CD4-positive, alpha-beta T cell (primary cell): ENCODE data around the gene FNDC1. TPM values are rescaled to one million over a fixed set of nuclear protein-coding genes. Genes with fewer than 3 reads are reported as not detected.

Experiments used
- ATAC-seq: fragments of 200-7000 bp; cut with Tn5 transposase; one replicate; pipeline ENCODE4 v1.10.0; 2022; ENCODE audit warnings: mild to moderate bottlenecking; ENCODE audit not compliant: poor library complexity
- CTCF ChIA-PET: fragments of 350-600 bp; sonication (Branson Sonifier 250); formaldehyde crosslinking; loops from one replicate; lab custom pipeline; 2021; ENCODE audit warnings: antibody characterized with exemption, inconsistent platforms; lab: Charles Lee
- POLR2A ChIA-PET: fragments of 350-600 bp; sonication (Branson Sonifier 250); formaldehyde crosslinking; loops from one replicate; lab custom pipeline; 2021; ENCODE audit warnings: antibody characterized with exemption, inconsistent platforms; lab: Charles Lee
- DNase-seq, 14 experiments: peaks; one replicate each; pipeline ENCODE4 v3.0.0-alpha.2; 2013 to 2020; ENCODE audit warnings: mixed read lengths in 2 of 14
- H3K27ac ChIP-seq, 2 donors: one replicate each; pipeline versions ENCODE4 v1.5.1 to v1.7.0; 2013; ENCODE audit warnings: low read length in 2 of 2, low read depth in 1 of 2, mild to moderate bottlenecking in 1 of 2
- H3K27me3 ChIP-seq, 2 experiments: 1 replicate in 1 of 2; 2 replicates in 1 of 2; pipeline versions ENCODE4 v1.6.1 to v1.7.0; 2013; ENCODE audit warnings: low read length in 2 of 2, control low read depth in 1 of 2, mild to moderate bottlenecking in 1 of 2, moderate library complexity in 1 of 2; ENCODE audit not compliant: insufficient read depth in 2 of 2, control insufficient read depth in 1 of 2
- H3K36me3 ChIP-seq: one replicate; pipeline ENCODE4 v1.6.1; 2013; ENCODE audit warnings: low read length, control low read depth; ENCODE audit not compliant: insufficient read depth
- H3K4me1 ChIP-seq: one replicate; pipeline ENCODE4 v1.6.1; 2013; ENCODE audit warnings: low read length, control low read depth; ENCODE audit not compliant: insufficient read depth
- H3K4me3 ChIP-seq: one replicate; pipeline ENCODE4 v1.5.1; 2013; ENCODE audit warnings: mild to moderate bottlenecking, low read length, moderate library complexity
- H3K9me3 ChIP-seq, 2 experiments: 1 replicate in 1 of 2; 2 replicates in 1 of 2; pipeline versions ENCODE4 v1.6.1 to v1.7.0; 2013; ENCODE audit warnings: low read length in 2 of 2, mild to moderate bottlenecking in 2 of 2, control low read depth in 1 of 2, moderate library complexity in 1 of 2; ENCODE audit not compliant: control insufficient read depth in 1 of 2, insufficient read depth in 1 of 2
- H3K27ac Mint-ChIP-seq: one replicate; pipeline ENCODE4 v1.8.0; 2020; ENCODE audit warnings: mixed read lengths
- H3K27me3 Mint-ChIP-seq: one replicate; pipeline ENCODE4 v1.8.0; 2021; ENCODE audit warnings: mixed read lengths
- H3K36me3 Mint-ChIP-seq: one replicate; pipeline ENCODE4 v1.8.0; 2021; ENCODE audit warnings: low read depth, mixed read lengths
- H3K4me1 Mint-ChIP-seq: one replicate; pipeline ENCODE4 v1.8.0; 2021; ENCODE audit warnings: low read depth, mixed read lengths
- H3K4me3 Mint-ChIP-seq: one replicate; pipeline ENCODE4 v1.8.0; 2020; ENCODE audit warnings: mild to moderate bottlenecking, mixed read lengths
- H3K9me3 Mint-ChIP-seq: one replicate; pipeline ENCODE4 v1.8.0; 2020; ENCODE audit warnings: mixed read lengths
- intact Hi-C, 2 experiments: fragments of 100-400 bp; cut with DNase I in 1 of 2; cut with micrococcal nuclease in 1 of 2; formaldehyde crosslinking; loops; one replicate each; pipeline versions ENCODE4 v1.15.1 to v1.9.0; 2023 to 2025; cut with DNase I, micrococcal nuclease
- total RNA-seq, 174 experiments: library from RNA in 2 of 174; stranded (reverse) in 2 of 174; gene quantifications; one replicate each; pipeline ENCODE4 v1.2.3 and lab custom pipeline; 2021 to 2026
- TF ChIP-seq, protein P1 (sequence below): fragments of 200-600 bp; IDR thresholded peaks from one replicate; pipeline ENCODE4 v1.8.0; 2022; ENCODE audit warnings: antibody characterized with exemption, mild to moderate bottlenecking

Gene FNDC1
- total RNA-seq, 2 experiments from 2014 or later = not detected

DNA sequence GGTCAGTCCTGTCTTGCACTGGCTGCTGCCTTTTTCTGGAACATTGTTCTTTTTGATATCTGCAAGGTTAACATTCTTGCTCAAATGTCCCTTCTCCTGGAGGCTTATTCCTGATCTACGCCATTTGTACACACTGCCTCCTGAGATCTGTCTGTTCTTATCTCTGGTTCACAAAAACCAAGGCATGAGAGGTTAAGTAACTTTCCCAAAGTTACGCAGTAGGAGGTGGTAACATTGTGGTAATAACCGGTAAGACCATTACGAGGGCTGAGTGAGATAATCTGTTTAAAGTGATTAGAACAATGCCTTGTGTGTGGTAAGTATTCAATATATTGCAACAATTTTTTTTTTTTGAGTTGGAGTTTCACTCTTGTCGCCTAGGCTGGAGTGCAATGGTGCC, 132.1 kb downstream of the FNDC1 start:
- H3K9me3 ChIP-seq = peaks cover 0 to 3% of the 10 kb centered on the region in 2 experiments
- Mint-ChIP-seq H3K4me3 (no peak overlapping the region), H3K27ac (no peak overlapping the region), H3K4me1 (no peaks in the 10 kb centered on the region), H3K9me3 (no peaks in the 10 kb centered on the region), H3K36me3 (no peaks in the 10 kb centered on the region), H3K27me3 (peaks cover 56% of the 10 kb centered on the region)
- DNase-seq (no peak), ATAC-seq (no peak)
- H3K4me1 ChIP-seq = no peaks in the 10 kb centered on the region
- CTCF ChIA-PET = no interaction called here
- POLR2A ChIA-PET = no interaction called here
- TF ChIP-seq, protein P1, sequence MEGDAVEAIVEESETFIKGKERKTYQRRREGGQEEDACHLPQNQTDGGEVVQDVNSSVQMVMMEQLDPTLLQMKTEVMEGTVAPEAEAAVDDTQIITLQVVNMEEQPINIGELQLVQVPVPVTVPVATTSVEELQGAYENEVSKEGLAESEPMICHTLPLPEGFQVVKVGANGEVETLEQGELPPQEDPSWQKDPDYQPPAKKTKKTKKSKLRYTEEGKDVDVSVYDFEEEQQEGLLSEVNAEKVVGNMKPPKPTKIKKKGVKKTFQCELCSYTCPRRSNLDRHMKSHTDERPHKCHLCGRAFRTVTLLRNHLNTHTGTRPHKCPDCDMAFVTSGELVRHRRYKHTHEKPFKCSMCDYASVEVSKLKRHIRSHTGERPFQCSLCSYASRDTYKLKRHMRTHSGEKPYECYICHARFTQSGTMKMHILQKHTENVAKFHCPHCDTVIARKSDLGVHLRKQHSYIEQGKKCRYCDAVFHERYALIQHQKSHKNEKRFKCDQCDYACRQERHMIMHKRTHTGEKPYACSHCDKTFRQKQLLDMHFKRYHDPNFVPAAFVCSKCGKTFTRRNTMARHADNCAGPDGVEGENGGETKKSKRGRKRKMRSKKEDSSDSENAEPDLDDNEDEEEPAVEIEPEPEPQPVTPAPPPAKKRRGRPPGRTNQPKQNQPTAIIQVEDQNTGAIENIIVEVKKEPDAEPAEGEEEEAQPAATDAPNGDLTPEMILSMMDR = no peak
- no peak overlapping the region for H3K27ac ChIP-seq
- H3K27me3 ChIP-seq = peaks cover 7 to 10% of the 10 kb centered on the region in 2 experiments
- intact Hi-C loops = no loop called here
- no peak overlapping the region for H3K4me3 ChIP-seq
- no peaks in the 10 kb centered on the region for H3K36me3 ChIP-seq

DNA sequence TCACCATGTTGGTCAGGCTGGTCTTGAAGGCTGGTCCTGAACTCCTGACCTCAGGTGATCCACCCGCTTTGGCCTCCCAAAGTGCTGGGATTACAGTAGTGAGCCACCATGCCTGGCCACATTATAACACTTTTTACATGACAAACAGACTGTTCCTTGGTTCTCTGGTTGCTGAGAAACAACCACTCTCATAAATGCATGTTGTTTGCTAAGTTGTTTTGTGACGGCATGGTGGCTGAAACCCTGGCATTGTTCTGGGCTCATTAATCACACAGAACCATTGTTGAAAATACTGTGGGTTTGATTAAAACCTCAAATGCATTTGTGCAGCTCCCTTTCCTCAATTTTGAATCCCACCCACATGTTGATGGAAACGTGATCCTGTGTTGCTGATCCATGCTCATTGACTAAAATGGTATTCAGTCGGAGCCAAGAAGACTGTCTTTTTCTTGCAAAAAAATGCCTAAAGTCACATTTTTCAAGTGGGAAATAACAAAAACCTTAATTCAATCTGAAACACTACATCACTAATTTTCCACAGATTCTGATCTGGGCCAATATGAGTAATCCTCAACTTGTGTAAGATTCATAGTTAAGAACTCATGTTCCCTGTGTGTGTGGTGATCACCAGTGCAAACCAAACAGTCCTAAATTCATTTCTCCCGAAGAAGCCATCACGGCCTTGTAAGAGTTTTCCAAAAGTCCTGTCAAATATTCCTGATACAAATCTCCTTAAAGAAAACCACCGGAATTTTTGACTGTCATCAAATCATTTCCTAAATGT, 132.8 kb downstream of the FNDC1 start:
- no peaks in the 10 kb centered on the region for H3K4me1 ChIP-seq
- peaks cover 53% of the 10 kb centered on the region for H3K27me3 Mint-ChIP-seq
- H3K27ac Mint-ChIP-seq = no peak overlapping the region
- H3K9me3 Mint-ChIP-seq = no peaks in the 10 kb centered on the region
- H3K4me3 ChIP-seq = no peak overlapping the region
- no peaks in the 10 kb centered on the region for H3K36me3 Mint-ChIP-seq
- ATAC-seq (no peak), DNase-seq (no peak)
- peaks cover 0 to 3% of the 10 kb centered on the region in 2 experiments for H3K9me3 ChIP-seq
- ChIA-PET CTCF (no interaction called here), POLR2A (no interaction called here)
- TF ChIP-seq, protein P1 = no peak
- no peak overlapping the region for H3K27ac ChIP-seq
- no peaks in the 10 kb centered on the region for H3K4me1 Mint-ChIP-seq
- intact Hi-C loops = no loop called here
- H3K36me3 ChIP-seq = no peaks in the 10 kb centered on the region
- H3K27me3 ChIP-seq = peaks cover 4 to 6% of the 10 kb centered on the region in 2 experiments
- no peak overlapping the region for H3K4me3 Mint-ChIP-seq

DNA sequence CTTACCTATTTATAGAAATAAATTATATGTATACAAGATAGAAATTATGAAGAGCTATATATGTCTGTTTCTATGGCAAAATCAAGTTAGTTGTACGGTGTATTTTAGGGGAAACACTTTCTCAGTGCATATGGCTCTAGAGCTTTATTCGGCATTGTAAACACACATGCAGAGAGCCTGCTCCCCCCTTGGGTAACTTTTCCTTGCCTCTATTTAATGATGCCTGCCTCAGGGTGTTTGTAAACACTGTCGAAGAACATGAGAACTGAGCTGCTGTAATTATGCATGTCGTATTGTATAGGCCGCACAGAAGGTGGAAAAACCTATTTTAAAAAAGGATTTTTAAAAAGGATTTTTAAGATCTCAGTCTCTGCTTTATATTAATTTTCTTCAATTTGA, 133.4 kb downstream of the FNDC1 start:
- DNase-seq = no peak

More for the DNA sequence above, 133.4 kb downstream of the FNDC1 start:
- Mint-ChIP-seq H3K4me1 (no peaks in the 10 kb centered on the region), H3K36me3 (no peaks in the 10 kb centered on the region), H3K27me3 (peaks cover 48% of the 10 kb centered on the region), H3K27ac (no peak overlapping the region), H3K4me3 (no peak overlapping the region), H3K9me3 (no peaks in the 10 kb centered on the region)
- ChIA-PET CTCF (no interaction called here), POLR2A (no interaction called here)
- H3K27ac ChIP-seq = no peak overlapping the region
- TF ChIP-seq, protein P1 = no peak
- no peak overlapping the region for H3K4me3 ChIP-seq
- peaks cover 0 to 3% of the 10 kb centered on the region in 2 experiments for H3K9me3 ChIP-seq
- intact Hi-C loops = no loop called here
- H3K4me1 ChIP-seq = no peaks in the 10 kb centered on the region
- ATAC-seq = no peak
- no peaks in the 10 kb centered on the region for H3K36me3 ChIP-seq
- H3K27me3 ChIP-seq = peaks cover 0 to 4% of the 10 kb centered on the region in 2 experiments
